NCI-H748 (cell line): ENCODE measurements around the gene MDGA2.
"Not testable (repeated sequence)": the region's sequence is repeated elsewhere in the genome, so short reads cannot be mapped to it uniquely, and the experiment has no call there.

ENCODE experiments used
- DNase-seq: peaks from one replicate; lab custom pipeline; 2025; ENCODE audit not compliant: unreplicated experiment; lab: John Stamatoyannopoulos, UW

The MDGA2 gene

GRCh38 chr14:46985529-46986380 is 689.6 kb downstream of the MDGA2 start:
- no peak for DNase-seq

- DNase-seq, result no peak
These were observed 702.1 kb downstream of the MDGA2 start for GRCh38 chr14:46973295-46973694.

GRCh38 chr14:46964378-46964777 is 711.0 kb downstream of the MDGA2 start:
- DNase-seq, result no peak

- no peak for DNase-seq
These were observed 724.3 kb downstream of the MDGA2 start for GRCh38 chr14:46951103-46951502.

GRCh38 chr14:46940611-46941010 is 734.8 kb downstream of the MDGA2 start:
- DNase-seq, result no peak

GRCh38 chr14:46920542-46920941 is 754.9 kb downstream of the MDGA2 start:
- no peak for DNase-seq

- DNase-seq, result not testable (repeated sequence)
These were observed 759.9 kb downstream of the MDGA2 start for GRCh38 chr14:46915539-46915938.

GRCh38 chr14:46902837-46903236 is 772.6 kb downstream of the MDGA2 start:
- no peak for DNase-seq

- no peak for DNase-seq
These were observed 780.9 kb downstream of the MDGA2 start for GRCh38 chr14:46894476-46894875.

- DNase-seq, result no peak
These were observed 788.3 kb downstream of the MDGA2 start for GRCh38 chr14:46887144-46887543.

GRCh38 chr14:46885566-46885965 is 789.8 kb downstream of the MDGA2 start:
- DNase-seq, result no peak

- no peak for DNase-seq
These were observed 813.7 kb downstream of the MDGA2 start for GRCh38 chr14:46861753-46862152.

GRCh38 chr14:46840944-46841720 is 834.3 kb downstream of the MDGA2 start:
- DNase-seq, result peak; percentile 48

GRCh38 chr14:46820291-46820690 is 855.1 kb downstream of the MDGA2 start:
- DNase-seq, result no peak

- DNase-seq, result no peak
These were observed 856.3 kb downstream of the MDGA2 start for GRCh38 chr14:46819117-46819516.

- DNase-seq, result peak; percentile 90
These were observed 857.3 kb downstream of the MDGA2 start for GRCh38 chr14:46818147-46818546.

GRCh38 chr14:46793144-46793543 is 882.3 kb downstream of the MDGA2 start:
- no peak for DNase-seq
